Neural crest cell (in vitro differentiated cells): Measurements from ENCODE around the gene SLC1A2. TPM values are rescaled to one million over a fixed set of nuclear protein-coding genes. Genes with fewer than 3 reads are reported as not detected.

Experiments used
- DNase-seq: peaks from one replicate; pipeline ENCODE4 v3.0.0; 2021; ENCODE audit warnings: low read depth, mixed read lengths, low spot score
- H3K27ac Mint-ChIP-seq: one replicate; pipeline ENCODE4 v1.8.0; 2021; ENCODE audit warnings: mild to moderate bottlenecking, mixed read lengths; ENCODE audit not compliant: unreplicated experiment
- H3K27me3 Mint-ChIP-seq: 2 replicates; pipeline ENCODE4 v1.8.0; 2021; ENCODE audit warnings: low read depth, mild to moderate bottlenecking, mixed read lengths
- H3K36me3 Mint-ChIP-seq: 2 replicates; pipeline ENCODE4 v1.8.0; 2021; ENCODE audit warnings: low read depth, mild to moderate bottlenecking, mixed read lengths
- H3K4me1 Mint-ChIP-seq: 2 replicates; pipeline ENCODE4 v1.8.0; 2021; ENCODE audit warnings: mixed read lengths
- H3K4me3 Mint-ChIP-seq: one replicate; pipeline ENCODE4 v1.8.0; 2021; ENCODE audit warnings: mild to moderate bottlenecking, mixed read lengths
- H3K9me3 Mint-ChIP-seq: 2 replicates; pipeline ENCODE4 v1.8.0; 2021; ENCODE audit warnings: mixed read lengths
- CTCF ChIP-seq: fragments of 200-600 bp; sonication (generic); conservative IDR thresholded peaks from 2 replicates; pipeline ENCODE4 v1.5.0; 2021; ENCODE audit warnings: antibody characterized with exemption, mild to moderate bottlenecking
- total RNA-seq: library from RNA; stranded (reverse); gene quantifications from 2 replicates; pipeline ENCODE4 v1.2.1, GENCODE V29; 2021

SLC1A2 gene
- total RNA-seq, 1 donor from 2014 or later = 2.7 TPM

- DNase-seq = no peak
- Mint-ChIP-seq H3K9me3 (peaks cover 2% of the 10 kb centered on the region), H3K4me3 (no peak overlapping the region), H3K36me3 (no peaks in the 10 kb centered on the region), H3K27me3 (no peaks in the 10 kb centered on the region), H3K4me1 (peaks cover 3% of the 10 kb centered on the region), H3K27ac (no peak overlapping the region)
- no peak for TF ChIP-seq CTCF
Measured at GRCh38 chr11:35324981-35325380, 94.4 kb downstream of the SLC1A2 start.

DNA sequence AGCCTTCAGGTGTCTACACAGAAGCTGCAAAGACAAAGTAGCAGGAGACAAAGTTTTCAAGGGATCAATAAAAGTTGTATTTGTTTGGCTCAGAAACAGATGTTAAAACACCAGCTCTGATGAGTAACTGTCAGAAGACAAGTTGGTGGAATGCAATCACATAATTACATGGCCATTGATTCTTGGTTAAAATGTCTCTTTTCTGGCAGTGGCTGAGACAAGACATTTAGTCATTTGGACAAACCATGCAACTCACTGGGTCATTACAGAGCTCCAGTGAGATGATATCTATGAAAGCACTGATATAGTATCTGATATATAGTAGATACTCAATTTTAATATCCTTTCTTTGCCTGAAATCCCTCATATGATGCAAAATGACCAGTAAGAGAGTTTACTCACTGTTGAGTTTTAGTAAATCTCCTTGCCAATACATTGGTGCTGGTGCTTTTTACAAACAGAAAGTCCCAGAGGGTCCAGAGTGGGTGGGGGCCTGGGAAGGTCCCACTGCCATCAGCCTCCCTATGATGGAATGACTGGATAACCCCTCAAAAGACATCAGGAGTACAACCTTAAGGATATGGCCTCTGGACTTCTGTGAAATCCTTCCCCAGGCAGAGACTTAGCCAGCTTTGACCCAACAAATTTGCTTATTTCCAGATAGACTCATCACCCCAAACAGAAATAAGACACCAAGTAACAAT lies 95.0 kb downstream of the SLC1A2 start:
- DNase-seq = no peak
- no peaks in the 10 kb centered on the region for H3K36me3 Mint-ChIP-seq
- H3K9me3 Mint-ChIP-seq = peaks cover 2% of the 10 kb centered on the region
- no peaks in the 10 kb centered on the region for H3K27me3 Mint-ChIP-seq
- no peak overlapping the region for H3K27ac Mint-ChIP-seq
- TF ChIP-seq CTCF = no peak
- H3K4me1 Mint-ChIP-seq = peaks cover 3% of the 10 kb centered on the region
- no peak overlapping the region for H3K4me3 Mint-ChIP-seq

- no peak for TF ChIP-seq CTCF
- H3K27ac Mint-ChIP-seq = no peak overlapping the region
- H3K4me3 Mint-ChIP-seq = no peak overlapping the region
- no peaks in the 10 kb centered on the region for H3K36me3 Mint-ChIP-seq
- peaks cover 3% of the 10 kb centered on the region for H3K4me1 Mint-ChIP-seq
- H3K9me3 Mint-ChIP-seq = peaks cover 2% of the 10 kb centered on the region
- DNase-seq = no peak
- no peaks in the 10 kb centered on the region for H3K27me3 Mint-ChIP-seq
Measured at GRCh38 chr11:35323076-35323868, 96.1 kb downstream of the SLC1A2 start.

GRCh38 chr11:35322318-35322979 lies 96.9 kb downstream of the SLC1A2 start:
- Mint-ChIP-seq H3K27ac (no peak overlapping the region), H3K27me3 (no peaks in the 10 kb centered on the region), H3K4me3 (no peak overlapping the region), H3K9me3 (no peaks in the 10 kb centered on the region), H3K36me3 (no peaks in the 10 kb centered on the region), H3K4me1 (peaks cover 3% of the 10 kb centered on the region)
- DNase-seq = no peak
- TF ChIP-seq CTCF = no peak

GRCh38 chr11:35321532-35322317 lies 97.6 kb downstream of the SLC1A2 start:
- Mint-ChIP-seq H3K27me3 (no peaks in the 10 kb centered on the region), H3K27ac (no peak overlapping the region), H3K36me3 (no peaks in the 10 kb centered on the region), H3K9me3 (no peaks in the 10 kb centered on the region), H3K4me1 (peaks cover 3% of the 10 kb centered on the region), H3K4me3 (no peak overlapping the region)
- TF ChIP-seq CTCF = no peak
- no peak for DNase-seq
